Peyer's patch (tissue), 4 donors: ENCODE measurements around the gene FGL2. TPM values are rescaled to one million over a fixed set of nuclear protein-coding genes. Genes with fewer than 3 reads are reported as not detected.

Experiments used
- DNase-seq, 3 donors: peaks; one replicate each; pipeline ENCODE4 v3.0.0-alpha.2; 2017 to 2019
- H3K27ac ChIP-seq, 4 donors: fragments of 200-600 bp; sonication (generic); one replicate each; pipeline ENCODE4 v1.5.1; 2016 to 2019
- H3K27me3 ChIP-seq, 2 donors: fragments of 200-600 bp; sonication (generic); one replicate each; pipeline ENCODE4 v1.5.1; 2019
- H3K36me3 ChIP-seq, 3 donors: fragments of 200-600 bp; sonication (generic); one replicate each; pipeline ENCODE4 v1.5.1; 2016 to 2019
- H3K4me1 ChIP-seq, 4 donors: fragments of 200-600 bp; sonication (generic); one replicate each; pipeline ENCODE4 v1.5.1; 2016 to 2019
- H3K4me3 ChIP-seq, 4 donors: fragments of 200-600 bp; sonication (generic); 1 replicate in 3 of 4; 2 replicates in 1 of 4; pipeline ENCODE4 v1.5.1; 2016 to 2019; ENCODE audit warnings: mild to moderate bottlenecking in 1 of 4
- H3K9me3 ChIP-seq, 4 donors: fragments of 200-600 bp; sonication (generic); one replicate each; pipeline ENCODE4 v1.5.1; 2016 to 2019; ENCODE audit warnings: mild to moderate bottlenecking in 1 of 4
- CTCF ChIP-seq, 6 experiments: fragments of 450-650 bp in 4 of 6; fragments of 200-600 bp in 2 of 6; sonication (generic) in 1 of 6; IDR thresholded peaks; one replicate each; pipeline ENCODE4 v1.5.1; 2017 to 2019; ENCODE audit warnings: antibody characterized with exemption in 6 of 6, mild to moderate bottlenecking in 3 of 6, moderate library complexity in 1 of 6
- POLR2A ChIP-seq, 2 donors: fragments of 450-650 bp; IDR thresholded peaks; one replicate each; pipeline ENCODE4 v1.5.1; 2017; ENCODE audit warnings: antibody characterized with exemption in 2 of 2, mild to moderate bottlenecking in 2 of 2, moderate library complexity in 2 of 2
- total RNA-seq, 4 donors: library from RNA; depleted of rRNA; stranded (reverse); fragments of >200 nt; gene quantifications; one replicate each; pipeline ENCODE4 v1.1.0, GENCODE V29; 2016

The FGL2 gene
- total RNA-seq, 4 donors from 2014 or later, result 16.1 to 27.2 (median 24.5) TPM

- Histone ChIP-seq H3K4me1 (peaks cover 0 to 11% (median 0%) of the 10 kb centered on the region in 4 donors), H3K4me3 (no peak overlapping the region), H3K36me3 (no peaks in the 10 kb centered on the region), H3K27me3 (no peaks in the 10 kb centered on the region), H3K9me3 (no peaks in the 10 kb centered on the region), H3K27ac (peak overlapping the region in 1 of 4 donors; percentile 33)
- TF ChIP-seq POLR2A (IDR thresholded peaks at IDR 0.05) (no peak), CTCF (IDR thresholded peaks at IDR 0.05) (no peak)
- DNase-seq, result no peak
These were observed 44.8 kb upstream of the FGL2 start for GRCh38 chr7:77244222-77244934.

- Histone ChIP-seq H3K4me3 (no peak overlapping the region), H3K27ac (peak overlapping the region in 1 of 4 donors; percentile 6)
These were observed 42.9 kb upstream of the FGL2 start for GRCh38 chr7:77242554-77242953.

GRCh38 chr7:77242068-77242467 lies 42.4 kb upstream of the FGL2 start:
- Histone ChIP-seq H3K4me3 (no peak overlapping the region), H3K9me3 (no peaks in the 10 kb centered on the region), H3K27ac (peak overlapping the region in 1 of 4 donors; percentile 6), H3K36me3 (no peaks in the 10 kb centered on the region), H3K4me1 (peaks cover 0 to 11% (median 0%) of the 10 kb centered on the region in 4 donors), H3K27me3 (no peaks in the 10 kb centered on the region)
- DNase-seq, result no peak
- TF ChIP-seq CTCF (IDR thresholded peaks at IDR 0.05) (no peak), POLR2A (IDR thresholded peaks at IDR 0.05) (no peak)

More at GRCh38 chr7:77242554-77242953, 42.9 kb upstream of the FGL2 start:
- no peaks in the 10 kb centered on the region for H3K27me3 ChIP-seq
- H3K4me1 ChIP-seq, result peaks cover 0 to 11% (median 0%) of the 10 kb centered on the region in 4 donors
- no peaks in the 10 kb centered on the region for H3K9me3 ChIP-seq
- no peaks in the 10 kb centered on the region for H3K36me3 ChIP-seq
- TF ChIP-seq POLR2A (IDR thresholded peaks at IDR 0.05), result no peak
- DNase-seq, result no peak

- TF ChIP-seq POLR2A (IDR thresholded peaks at IDR 0.05), result no peak
- TF ChIP-seq CTCF (IDR thresholded peaks at IDR 0.05), result no peak
- Histone ChIP-seq H3K4me3 (no peak overlapping the region), H3K36me3 (no peaks in the 10 kb centered on the region), H3K9me3 (no peaks in the 10 kb centered on the region), H3K27ac (no peak overlapping the region), H3K4me1 (no peaks in the 10 kb centered on the region), H3K27me3 (no peaks in the 10 kb centered on the region)
- no peak for DNase-seq
These were observed 39.9 kb upstream of the FGL2 start for GRCh38 chr7:77239471-77239870.

GRCh38 chr7:77238703-77239136 lies 39.1 kb upstream of the FGL2 start:
- DNase-seq, result no peak
- Histone ChIP-seq H3K9me3 (no peaks in the 10 kb centered on the region), H3K27me3 (no peaks in the 10 kb centered on the region), H3K36me3 (no peaks in the 10 kb centered on the region), H3K4me3 (no peak overlapping the region), H3K4me1 (no peaks in the 10 kb centered on the region), H3K27ac (no peak overlapping the region)
- TF ChIP-seq CTCF (IDR thresholded peaks at IDR 0.05), result no peak
- TF ChIP-seq POLR2A (IDR thresholded peaks at IDR 0.05), result no peak

- H3K4me1 ChIP-seq, result no peaks in the 10 kb centered on the region
- no peaks in the 10 kb centered on the region for H3K27me3 ChIP-seq
- no peak for TF ChIP-seq POLR2A (IDR thresholded peaks at IDR 0.05)
- H3K9me3 ChIP-seq, result no peaks in the 10 kb centered on the region
- no peaks in the 10 kb centered on the region for H3K36me3 ChIP-seq
- H3K4me3 ChIP-seq, result no peak overlapping the region
- H3K27ac ChIP-seq, result no peak overlapping the region
- DNase-seq, result no peak
These were observed 35.7 kb upstream of the FGL2 start for GRCh38 chr7:77235276-77235675.
